DMS153 (cell line): ENCODE measurements around the gene FRMD3.

Experiments used
- DNase-seq: peaks from one replicate; lab custom pipeline; 2025; lab: John Stamatoyannopoulos, UW

FRMD3 gene

GRCh38 chr9:83432877-83433550 lies 105.2 kb downstream of the FRMD3 start:
- no peak for DNase-seq

- DNase-seq, result no peak
Observed at GRCh38 chr9:83432104-83432627, 106.0 kb downstream of the FRMD3 start.

- no peak for DNase-seq
Observed at GRCh38 chr9:83431101-83432060, 106.8 kb downstream of the FRMD3 start.

GRCh38 chr9:83430681-83431080 lies 107.5 kb downstream of the FRMD3 start:
- DNase-seq, result no peak

- DNase-seq, result no peak
Observed at GRCh38 chr9:83429229-83429628, 109.0 kb downstream of the FRMD3 start.

- DNase-seq, result no peak
Observed at GRCh38 chr9:83425240-83425639, 113.0 kb downstream of the FRMD3 start.

- no peak for DNase-seq
Observed at GRCh38 chr9:83424831-83425230, 113.4 kb downstream of the FRMD3 start.

- DNase-seq, result no peak
Observed at GRCh38 chr9:83423815-83424707, 114.1 kb downstream of the FRMD3 start.

GRCh38 chr9:83422527-83422926 lies 115.7 kb downstream of the FRMD3 start:
- DNase-seq, result no peak

- no peak for DNase-seq
Observed at GRCh38 chr9:83420486-83420885, 117.7 kb downstream of the FRMD3 start.

- DNase-seq, result no peak
Observed at GRCh38 chr9:83419961-83420360, 118.2 kb downstream of the FRMD3 start.

GRCh38 chr9:83418283-83418682 lies 119.9 kb downstream of the FRMD3 start:
- no peak for DNase-seq

- DNase-seq, result no peak
Observed at GRCh38 chr9:83413367-83413766, 124.8 kb downstream of the FRMD3 start.

GRCh38 chr9:83410701-83411100 lies 127.5 kb downstream of the FRMD3 start:
- DNase-seq, result no peak

GRCh38 chr9:83406921-83407320 lies 131.3 kb downstream of the FRMD3 start:
- DNase-seq, result no peak

GRCh38 chr9:83405759-83406158 lies 132.4 kb downstream of the FRMD3 start:
- DNase-seq, result no peak

GRCh38 chr9:83403527-83404238 lies 134.5 kb downstream of the FRMD3 start:
- DNase-seq, result no peak

- DNase-seq, result no peak
Observed at GRCh38 chr9:83401328-83401900, 136.8 kb downstream of the FRMD3 start.

- no peak for DNase-seq
Observed at GRCh38 chr9:83396813-83397212, 141.4 kb downstream of the FRMD3 start.

GRCh38 chr9:83396342-83396741 lies 141.9 kb downstream of the FRMD3 start:
- no peak for DNase-seq

- no peak for DNase-seq
Observed at GRCh38 chr9:83392228-83392627, 146.0 kb downstream of the FRMD3 start.
